Stimulated activated CD4-positive, alpha-beta T cell treated with anti-CD3 and anti-CD28 coated beads, Interleukin-12 subunit alpha, Interleukin-12 subunit beta, amount 100 ng/mL, for 48 hours (primary cell): ENCODE data around the gene CIC.
A peak's percentile ranks its signal among the peaks of the same experiment; 100 is the strongest.

ENCODE experiments used
- DNase-seq, 3 donors: peaks; one replicate each; pipeline ENCODE4 v3.0.0-alpha.2; 2020; ENCODE audit warnings: low read depth in 2 of 3, low spot score in 1 of 3

Gene CIC

GRCh38 chr19:42268704-42269477 lies at the start of gene CIC:
Gene CIC, plus strand, starts transcription at chr19:42269252. Its CDS starts 2,532 bp downstream, at chr19:42271784.
- DNase-seq = peak; percentile 98 to 99 (median 99)

- DNase-seq = peak; percentile 94 to 95 (median 95)
These were observed 49.0 kb upstream of the CIC start, which contains the start of gene ZNF526 for GRCh38 chr19:42219812-42220750. Gene ZNF526, plus strand, starts transcription at chr19:42220312. Its CDS starts 4,092 bp downstream, at chr19:42224404.

GRCh38 chr19:42220751-42221097 lies 48.3 kb upstream of the CIC start:
- no peak for DNase-seq

- no peak for DNase-seq
These were observed 43.9 kb upstream of the CIC start for GRCh38 chr19:42224940-42225717.

- DNase-seq = no peak
These were observed 43.2 kb upstream of the CIC start for GRCh38 chr19:42225718-42226292.

GRCh38 chr19:42226886-42227285 lies 42.2 kb upstream of the CIC start:
- DNase-seq = no peak

- no peak for DNase-seq
These were observed 40.4 kb upstream of the CIC start for GRCh38 chr19:42228641-42229040.

- no peak for DNase-seq
These were observed 39.7 kb upstream of the CIC start for GRCh38 chr19:42229301-42229854.

- DNase-seq = no peak
These were observed 39.1 kb upstream of the CIC start for GRCh38 chr19:42229855-42230351.

GRCh38 chr19:42230571-42230970 lies 38.5 kb upstream of the CIC start:
- DNase-seq = no peak

GRCh38 chr19:42232435-42232834 lies 36.6 kb upstream of the CIC start:
- DNase-seq = no peak

GRCh38 chr19:42233106-42233505 lies 35.9 kb upstream of the CIC start:
- no peak for DNase-seq

GRCh38 chr19:42233678-42234292 lies 35.3 kb upstream of the CIC start:
- no peak for DNase-seq

GRCh38 chr19:42234364-42234763 lies 34.7 kb upstream of the CIC start:
- no peak for DNase-seq

- no peak for DNase-seq
These were observed 33.9 kb upstream of the CIC start for GRCh38 chr19:42235181-42235580.

GRCh38 chr19:42239544-42240220 lies 29.4 kb upstream of the CIC start:
- no peak for DNase-seq

GRCh38 chr19:42241279-42241678 lies 27.8 kb upstream of the CIC start:
- DNase-seq = no peak

GRCh38 chr19:42242069-42242511 lies 27.0 kb upstream of the CIC start:
- peak in 1 of 3 donors; percentile 30 for DNase-seq
